Stimulated activated naive CD4-positive, alpha-beta T cell treated with Interleukin-2 at 50 U/mL for 16 hours (primary cell): ENCODE results near the gene E2F1.

Source experiments
- DNase-seq: peaks from one replicate; lab custom pipeline; 2025; lab: John Stamatoyannopoulos, UW

Gene E2F1, protein sequence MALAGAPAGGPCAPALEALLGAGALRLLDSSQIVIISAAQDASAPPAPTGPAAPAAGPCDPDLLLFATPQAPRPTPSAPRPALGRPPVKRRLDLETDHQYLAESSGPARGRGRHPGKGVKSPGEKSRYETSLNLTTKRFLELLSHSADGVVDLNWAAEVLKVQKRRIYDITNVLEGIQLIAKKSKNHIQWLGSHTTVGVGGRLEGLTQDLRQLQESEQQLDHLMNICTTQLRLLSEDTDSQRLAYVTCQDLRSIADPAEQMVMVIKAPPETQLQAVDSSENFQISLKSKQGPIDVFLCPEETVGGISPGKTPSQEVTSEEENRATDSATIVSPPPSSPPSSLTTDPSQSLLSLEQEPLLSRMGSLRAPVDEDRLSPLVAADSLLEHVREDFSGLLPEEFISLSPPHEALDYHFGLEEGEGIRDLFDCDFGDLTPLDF

DNA sequence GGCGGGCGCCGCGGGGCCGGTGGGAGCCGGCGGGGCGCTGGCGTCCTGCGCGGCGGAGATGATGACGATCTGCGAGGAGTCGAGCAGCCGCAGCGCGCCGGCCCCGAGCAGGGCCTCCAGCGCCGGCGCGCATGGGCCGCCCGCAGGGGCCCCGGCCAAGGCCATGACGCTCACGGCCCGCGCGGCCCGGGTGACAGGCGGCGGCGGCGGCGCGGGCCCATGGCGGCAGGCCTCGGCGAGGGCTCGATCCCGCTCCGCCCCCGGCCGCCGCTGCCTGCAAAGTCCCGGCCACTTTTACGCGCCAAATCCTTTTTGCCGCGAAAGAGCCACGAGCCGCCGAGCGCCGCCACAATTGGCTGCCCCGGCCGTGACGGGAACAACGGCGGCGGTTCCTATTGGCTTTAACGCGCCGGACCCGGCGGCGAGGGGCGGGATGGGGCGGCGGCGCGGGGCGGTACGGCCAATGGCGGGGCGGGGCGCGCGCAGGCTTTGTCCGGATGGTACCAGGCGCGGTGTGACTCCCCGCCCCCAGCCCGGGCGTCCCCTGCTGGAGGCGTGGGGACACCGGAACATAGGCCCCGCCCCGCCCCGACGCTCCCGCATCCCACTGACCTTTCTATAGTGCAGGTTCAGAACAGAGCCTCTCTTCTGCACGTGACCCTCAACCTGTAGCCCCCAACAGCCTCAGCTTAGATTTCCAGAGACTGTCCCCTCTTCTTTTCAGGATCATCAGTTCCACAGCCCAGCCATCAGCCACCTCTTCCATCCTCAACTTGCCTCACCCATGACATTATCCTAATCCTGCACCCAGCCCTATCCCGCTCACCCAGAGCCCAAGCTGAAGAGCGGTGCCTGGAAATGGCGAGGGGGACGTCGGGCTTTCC lies at the start of gene E2F1:
Gene E2F1, minus strand, starts transcription at position 286 of the 884 bp plus-strand sequence. Its CDS starts 121 bp downstream, at position 165.
- DNase-seq = peak; percentile 93

DNA sequence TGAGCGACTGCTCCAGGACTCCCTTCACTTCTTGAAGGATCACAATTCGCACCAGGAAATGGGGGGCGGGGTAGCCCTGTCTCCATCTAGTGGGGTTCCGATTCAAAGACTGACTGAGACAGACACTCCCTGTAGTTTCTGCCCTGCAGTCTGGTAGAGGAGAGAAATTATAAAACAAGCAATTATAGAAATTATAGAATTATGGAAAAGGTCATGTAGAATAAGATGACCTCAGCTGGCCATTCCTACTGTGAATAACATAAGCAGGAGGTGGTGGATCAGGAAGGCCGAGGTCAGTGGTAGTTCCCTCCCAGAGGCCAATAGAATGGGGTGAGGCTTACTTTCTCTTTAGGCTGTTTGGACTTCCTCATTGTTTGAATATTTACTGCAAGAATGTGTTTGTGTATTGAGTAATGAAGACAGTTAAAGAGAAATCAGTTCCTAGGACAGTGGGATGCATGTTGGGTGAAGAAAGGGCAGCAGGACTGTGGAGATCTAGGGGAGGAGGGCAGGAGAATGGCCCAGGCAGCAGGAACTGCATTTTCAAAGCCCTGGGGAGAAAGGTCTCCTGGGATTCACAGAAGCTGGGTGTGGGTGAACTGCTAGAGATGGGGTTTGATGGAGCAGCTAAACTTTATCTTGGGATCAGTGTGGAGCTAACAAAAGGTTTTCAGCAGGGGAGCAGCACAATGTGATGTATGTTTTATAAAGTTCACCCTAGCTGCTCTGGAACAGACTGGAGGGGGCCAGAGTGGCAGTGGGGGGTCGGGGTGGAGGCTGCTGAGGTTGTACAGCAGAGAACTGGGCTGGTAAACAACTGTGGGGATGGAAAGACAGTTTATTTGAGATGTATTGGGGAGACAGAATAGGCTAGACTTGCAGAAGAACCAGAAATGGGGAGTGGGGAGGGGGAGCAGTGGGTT lies 47.7 kb upstream of the E2F1 start:
- DNase-seq = no peak

DNA sequence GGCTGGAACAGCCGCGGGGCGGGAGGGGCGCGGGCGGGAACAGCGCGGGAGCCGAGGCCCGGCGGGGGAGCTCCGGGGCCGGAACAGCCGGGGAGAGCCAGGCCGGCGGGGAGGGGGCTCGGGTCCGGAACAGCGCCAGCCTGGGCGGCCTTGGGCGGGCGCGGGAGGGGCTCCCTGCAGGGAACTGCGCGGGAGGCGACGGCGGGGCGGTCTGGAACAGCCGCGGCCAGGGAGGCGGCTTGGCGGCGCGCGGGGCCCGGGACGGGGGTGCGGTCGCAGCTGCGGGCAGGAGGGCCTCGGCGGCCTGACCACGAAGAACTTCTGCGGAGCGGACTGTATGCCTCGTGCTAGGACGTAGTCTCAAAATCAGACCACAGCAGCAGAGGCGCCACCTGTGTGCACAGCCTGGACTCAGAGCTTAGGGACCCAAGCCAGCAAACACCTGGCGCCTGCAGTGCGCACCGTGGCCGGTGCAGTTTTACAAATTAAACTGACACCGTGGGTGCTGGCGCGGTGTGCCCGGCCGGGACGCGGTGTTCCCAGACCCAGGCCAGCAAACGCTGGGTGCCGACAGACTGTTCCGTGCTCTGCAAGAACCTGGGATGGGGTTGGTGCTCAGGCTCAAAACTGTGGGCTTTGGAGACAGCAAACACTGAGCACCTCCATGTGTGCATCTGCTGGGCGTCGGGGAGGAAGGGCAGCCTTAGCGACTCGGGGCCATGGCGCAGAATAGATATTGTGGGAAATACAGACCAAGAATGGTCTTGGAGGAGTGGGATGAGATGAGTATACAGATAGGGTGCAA lies 46.2 kb upstream of the E2F1 start:
- DNase-seq = peak; percentile 84

DNA sequence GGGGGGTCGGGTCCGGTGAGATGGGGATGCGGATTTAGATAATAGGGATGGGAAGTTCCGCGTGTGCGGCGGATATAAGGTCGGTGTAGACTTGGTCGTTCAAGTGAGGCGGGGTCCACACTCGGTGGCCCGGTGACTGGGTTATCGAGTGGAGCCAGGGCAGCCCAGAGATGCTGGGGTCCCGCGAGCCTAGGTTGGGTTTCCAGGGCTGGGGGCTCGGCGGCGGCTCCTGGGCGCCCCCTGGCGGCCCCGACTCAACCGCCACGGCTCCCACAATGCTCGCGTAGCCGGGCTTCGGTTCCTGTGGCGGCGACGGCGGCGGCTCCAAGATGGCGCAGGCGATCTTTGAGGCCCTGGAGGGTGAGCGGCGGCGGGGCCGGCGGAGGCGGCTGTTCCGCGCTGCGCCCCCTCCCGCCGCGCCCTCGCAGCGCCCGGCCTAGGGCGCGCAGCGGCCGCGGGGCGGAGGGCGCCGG lies 45.5 kb upstream of the E2F1 start, which contains the start of gene ZNF341:
Gene ZNF341, plus strand, starts transcription at position 304 of the 473 bp plus-strand sequence. Its CDS starts 26 bp downstream, at position 330.
- DNase-seq = peak; percentile 88

DNA sequence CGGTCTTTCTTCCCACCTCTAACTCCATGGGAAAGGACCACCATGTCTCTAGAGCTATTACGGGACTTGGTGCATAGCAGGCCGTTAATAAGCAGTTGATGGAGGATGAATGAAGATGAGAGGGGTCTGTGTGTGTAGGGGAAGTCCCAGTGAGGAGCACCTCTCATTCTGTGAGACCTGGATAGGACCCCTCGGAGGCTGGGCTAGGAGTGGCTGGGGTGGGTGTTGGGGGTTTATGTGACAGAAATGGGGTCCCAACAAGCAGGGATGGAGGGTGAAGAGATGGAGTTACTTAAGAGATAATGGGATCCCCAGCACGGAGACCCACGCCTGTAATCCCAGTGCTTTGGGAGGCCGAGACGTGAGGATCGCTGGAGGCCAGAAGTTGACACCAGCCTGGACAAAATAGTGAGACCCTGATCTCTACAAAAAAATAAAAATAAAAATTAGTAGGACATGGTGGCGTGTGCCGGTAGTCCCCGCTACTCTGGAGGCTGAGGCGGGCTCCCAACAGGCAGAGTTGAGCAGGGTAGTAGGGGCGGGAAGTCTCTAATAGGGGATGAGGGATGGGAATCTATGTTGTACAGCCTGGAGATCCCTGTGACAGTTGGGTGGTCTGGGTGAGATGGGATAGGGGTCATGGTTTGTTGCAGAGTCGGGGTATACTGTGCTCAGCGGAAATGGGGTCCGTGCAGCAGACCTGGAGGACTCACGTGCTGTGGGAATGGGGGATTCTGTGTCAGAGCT lies 44.9 kb upstream of the E2F1 start:
- DNase-seq = no peak

DNA sequence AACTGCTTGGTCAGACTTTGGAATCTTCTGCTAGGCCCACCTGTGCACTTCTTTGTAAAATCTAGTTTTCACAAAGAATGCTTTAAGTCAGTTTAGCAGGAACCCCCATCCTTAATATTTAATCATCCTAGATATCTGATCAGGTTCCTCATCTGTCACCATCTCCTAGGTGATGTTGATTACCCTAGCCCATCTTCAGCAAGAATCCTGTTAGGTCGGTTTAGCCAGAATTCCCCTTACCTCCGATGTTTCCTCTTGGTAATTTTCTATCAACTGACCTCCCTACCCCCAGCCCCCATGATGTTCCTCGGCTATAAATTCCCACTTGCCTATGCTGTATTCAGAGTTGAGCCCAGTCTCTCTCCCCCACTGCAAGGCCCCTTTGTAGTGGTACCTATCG lies 42.9 kb upstream of the E2F1 start:
- no peak for DNase-seq

DNA sequence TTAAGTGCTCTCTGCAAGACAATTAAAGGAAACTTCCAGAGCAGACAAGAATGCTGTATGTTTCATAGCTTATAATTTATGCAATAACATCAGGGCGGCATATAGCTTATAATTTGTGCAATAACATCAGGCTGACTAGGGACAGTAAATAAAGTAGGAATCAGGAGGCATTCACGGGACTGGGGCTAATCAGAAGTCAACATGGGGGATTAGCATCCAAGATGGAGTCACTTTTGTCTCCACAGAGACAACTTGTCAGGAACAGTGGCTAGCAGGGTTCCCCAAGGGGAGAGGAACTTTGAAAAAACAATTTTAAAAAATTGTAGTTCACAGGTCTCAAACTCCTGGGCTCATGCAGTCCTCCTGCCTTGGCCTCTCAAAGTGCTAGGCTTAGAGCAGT lies 42.3 kb upstream of the E2F1 start:
- DNase-seq = no peak

DNA sequence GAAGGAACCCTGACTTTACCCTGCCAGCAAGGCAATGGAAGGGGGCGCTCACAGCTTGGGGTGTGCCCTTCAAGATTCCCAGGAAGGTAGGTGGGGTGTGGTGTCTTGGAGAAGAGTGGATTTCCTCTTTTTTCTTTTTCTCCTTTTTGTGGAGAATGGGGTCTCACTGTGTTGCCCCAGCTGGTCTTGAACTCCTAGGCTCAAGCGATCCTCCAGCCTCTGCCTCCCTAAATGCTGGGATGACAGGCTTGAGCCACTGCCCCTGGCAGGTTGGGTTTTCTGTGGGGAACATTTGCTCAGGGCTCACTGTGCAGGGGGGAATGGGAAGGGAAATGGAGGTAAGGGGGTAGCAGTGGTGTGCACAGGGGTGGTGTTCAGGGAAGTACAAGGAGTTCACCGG lies 41.6 kb upstream of the E2F1 start:
- no peak for DNase-seq

DNA sequence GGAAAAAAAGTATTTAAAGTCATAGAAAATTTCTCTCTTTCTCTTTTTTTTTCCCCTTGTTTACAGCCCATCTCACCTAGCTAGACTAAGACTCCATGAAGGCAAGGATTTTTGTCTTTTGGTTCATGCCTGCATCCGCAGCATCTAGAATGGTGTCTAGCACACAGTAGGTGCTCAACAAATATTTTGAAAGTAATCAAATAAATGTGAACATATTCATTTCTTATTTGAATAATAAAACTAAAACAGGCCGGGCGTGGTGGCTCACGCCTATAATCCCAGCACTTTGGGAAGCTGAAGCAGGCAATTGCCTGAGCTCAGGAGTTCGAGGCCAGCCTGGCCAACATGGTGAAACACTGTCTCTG lies 40.9 kb upstream of the E2F1 start:
- no peak for DNase-seq

DNA sequence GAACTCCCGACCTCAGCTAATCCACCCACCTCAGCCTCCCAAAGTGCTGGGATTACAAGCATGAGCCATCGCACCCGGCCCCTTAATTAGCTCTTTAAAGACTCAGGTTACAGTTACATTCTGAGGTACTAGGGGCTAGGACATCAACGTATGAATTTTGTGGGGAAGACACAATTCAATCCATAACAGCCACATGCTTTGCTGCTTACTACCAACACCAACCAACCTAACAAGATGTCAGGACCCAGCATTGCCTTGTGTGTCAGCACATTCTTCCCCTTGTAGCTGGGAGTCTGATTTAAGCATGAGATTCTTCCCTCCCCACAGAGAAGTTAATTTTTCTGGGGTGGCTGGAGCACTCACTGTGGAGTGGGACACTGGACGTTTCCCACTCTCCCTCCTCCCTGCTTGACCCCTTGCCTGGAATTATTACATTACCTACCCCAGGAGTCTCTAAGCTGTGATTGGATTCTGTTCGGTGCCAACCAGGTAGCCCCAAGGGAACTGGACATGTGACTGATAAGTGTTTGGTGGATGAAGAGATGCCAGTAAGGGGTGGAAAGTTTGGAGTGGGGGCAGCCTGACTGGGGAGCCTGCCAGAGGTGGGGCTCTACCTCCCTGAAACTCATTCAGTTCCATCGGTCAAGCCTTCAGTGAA lies 39.6 kb upstream of the E2F1 start:
- DNase-seq = no peak

DNA sequence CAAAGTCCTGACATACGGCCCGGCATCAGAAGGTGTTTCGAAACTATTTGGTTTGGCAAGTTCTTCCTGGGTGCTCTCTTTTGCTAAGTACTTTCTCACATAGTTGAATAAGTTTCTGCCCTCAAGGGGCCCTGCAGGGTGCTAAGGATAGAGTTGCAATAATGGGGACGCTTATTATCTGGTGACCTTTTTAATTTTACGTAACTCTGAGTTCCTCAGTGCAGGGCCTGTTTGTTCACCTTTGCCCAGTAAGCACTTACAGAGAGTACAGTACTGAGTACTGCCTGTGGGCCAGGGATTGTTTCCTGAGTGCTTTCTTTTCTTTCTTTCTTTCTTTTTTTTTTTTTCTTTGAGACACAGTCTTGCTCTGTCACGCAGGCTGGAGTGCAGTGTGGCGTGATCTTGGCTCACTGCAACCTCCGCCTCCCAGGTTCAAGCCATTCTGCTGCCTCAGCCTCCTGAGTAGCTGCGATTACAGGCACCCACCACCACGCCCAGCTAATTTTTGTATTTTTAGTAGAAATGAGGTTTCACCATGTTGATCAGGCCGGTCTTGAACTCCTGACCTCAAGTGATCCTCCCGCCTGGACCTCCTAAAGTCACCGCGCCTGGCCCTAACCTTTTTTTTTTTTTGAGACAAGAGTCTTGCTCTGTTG lies 38.4 kb upstream of the E2F1 start:
- no peak for DNase-seq

DNA sequence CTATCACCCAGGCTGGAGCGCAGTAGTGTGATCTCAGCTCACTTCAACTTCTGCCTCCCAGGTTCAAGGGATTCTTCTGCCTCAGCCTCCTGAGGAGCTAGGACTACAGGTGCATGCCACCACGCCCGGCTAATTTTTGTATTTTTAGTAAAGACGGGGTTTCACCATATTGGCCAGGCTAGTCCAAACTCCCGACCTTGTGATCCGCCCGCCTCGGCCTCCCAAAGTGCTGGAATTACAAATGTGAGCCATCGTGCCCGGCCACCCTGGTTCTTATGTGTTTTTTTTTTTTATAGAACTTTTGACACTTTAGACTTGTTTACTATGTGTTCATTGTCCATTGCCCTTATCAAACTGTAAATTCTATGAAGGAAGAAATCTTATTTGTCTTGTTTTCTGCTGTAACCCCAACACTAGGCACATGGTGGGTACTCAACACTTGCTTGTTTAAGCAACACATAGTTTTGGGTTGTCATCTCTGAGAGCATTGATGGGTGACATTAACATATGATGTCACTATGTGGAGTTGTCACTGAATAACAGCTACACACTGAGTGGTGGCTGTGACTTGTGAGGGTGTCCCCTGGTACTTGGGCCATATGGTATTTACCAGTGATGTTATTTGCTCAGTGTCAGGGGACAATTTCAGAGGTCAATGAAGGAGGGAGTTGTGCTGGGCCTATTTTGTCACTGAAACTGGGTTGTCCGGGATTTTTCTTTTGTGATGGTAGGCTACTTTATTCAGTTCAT lies 35.4 kb upstream of the E2F1 start:
- DNase-seq = no peak

DNA sequence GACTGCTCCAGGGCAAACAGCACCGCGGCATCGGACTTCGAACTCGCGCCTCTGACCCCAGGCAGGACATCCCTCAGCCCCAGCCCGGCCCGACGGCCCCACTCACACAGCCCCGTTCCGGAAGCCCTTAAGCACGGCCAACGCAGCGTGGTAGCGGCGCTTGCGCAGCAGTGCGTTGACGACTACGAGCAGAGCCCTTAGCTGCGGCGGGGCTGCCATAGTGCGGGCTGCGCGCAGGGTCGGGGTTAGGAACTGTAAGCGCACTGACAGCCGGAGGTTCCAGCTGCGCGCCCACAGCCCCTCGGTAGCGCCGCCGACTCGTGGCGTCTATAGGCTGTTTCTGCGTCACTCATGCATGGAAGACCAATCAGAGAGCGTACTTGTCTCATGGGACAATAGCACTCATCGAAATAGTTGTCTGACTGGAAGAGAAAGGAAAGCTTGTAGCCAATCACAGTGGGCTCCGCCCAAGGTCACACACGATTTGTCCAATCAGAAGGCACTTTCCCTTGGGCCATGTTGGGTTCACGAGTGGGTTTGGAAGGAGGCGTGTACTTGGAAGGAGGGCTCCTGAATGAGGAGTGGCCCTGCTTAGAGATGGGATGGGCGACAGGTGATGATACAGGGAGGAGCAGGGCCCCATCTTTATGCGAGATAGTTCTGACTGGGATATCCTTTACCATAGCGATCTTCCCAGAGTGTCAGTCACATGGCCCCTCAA lies 34.0 kb upstream of the E2F1 start, which contains the start of gene PXMP4:
Gene PXMP4, minus strand, starts transcription at position 322 of the 721 bp plus-strand sequence. Its CDS starts 103 bp downstream, at position 219.
- DNase-seq = peak; percentile 86

DNA sequence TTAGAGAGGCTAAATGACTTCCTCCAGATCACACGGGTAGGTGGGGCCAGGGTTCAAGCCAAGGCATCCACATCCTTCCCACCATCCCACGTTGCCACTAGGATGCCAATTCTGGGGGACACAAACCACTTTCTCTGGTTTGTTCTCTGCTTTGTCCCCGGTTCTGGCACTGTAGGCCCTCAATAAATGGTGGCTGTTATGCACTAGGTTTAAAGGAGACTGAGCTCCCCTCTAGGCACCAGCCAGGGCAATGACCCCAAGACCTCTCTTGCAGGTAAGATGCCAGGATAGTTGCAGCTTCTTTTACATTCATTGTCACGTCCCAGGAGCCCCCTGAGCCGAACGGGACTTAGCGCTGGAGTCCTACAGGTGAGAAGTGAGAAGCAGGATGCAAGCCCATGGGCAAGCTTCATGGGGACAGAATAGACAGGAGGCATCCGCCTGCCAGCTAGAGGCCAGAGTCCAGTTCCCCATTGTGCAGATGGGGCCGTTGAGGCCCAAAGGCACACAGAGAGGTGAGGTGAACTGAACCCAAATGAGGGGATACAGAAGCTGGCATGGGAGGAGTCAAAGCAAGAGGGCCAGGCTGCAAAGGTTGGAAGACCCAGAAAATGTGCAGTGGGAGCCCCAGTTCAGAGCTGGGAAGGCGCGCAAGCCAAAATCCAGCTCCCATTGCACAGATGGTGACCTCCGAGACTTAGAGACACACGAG lies 33.2 kb upstream of the E2F1 start:
- no peak for DNase-seq

DNA sequence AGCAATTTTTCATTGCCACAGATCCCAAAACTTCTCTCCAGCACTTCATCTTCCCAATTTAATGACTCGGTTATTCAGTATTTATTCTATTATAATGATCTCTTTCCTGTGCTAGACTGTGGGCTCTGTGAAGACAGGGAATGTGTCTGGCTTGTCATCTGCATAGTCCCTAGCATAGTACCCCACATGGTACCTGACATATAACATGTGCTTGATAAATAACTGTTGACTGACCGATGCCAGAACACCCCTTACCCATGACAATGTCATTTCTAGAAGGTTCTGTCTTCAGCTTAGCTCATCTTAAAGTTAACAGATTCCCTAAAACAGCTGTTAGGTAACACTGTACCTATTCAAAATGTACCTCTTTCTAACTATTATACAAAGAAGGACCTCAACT lies 30.3 kb upstream of the E2F1 start:
- DNase-seq = no peak

DNA sequence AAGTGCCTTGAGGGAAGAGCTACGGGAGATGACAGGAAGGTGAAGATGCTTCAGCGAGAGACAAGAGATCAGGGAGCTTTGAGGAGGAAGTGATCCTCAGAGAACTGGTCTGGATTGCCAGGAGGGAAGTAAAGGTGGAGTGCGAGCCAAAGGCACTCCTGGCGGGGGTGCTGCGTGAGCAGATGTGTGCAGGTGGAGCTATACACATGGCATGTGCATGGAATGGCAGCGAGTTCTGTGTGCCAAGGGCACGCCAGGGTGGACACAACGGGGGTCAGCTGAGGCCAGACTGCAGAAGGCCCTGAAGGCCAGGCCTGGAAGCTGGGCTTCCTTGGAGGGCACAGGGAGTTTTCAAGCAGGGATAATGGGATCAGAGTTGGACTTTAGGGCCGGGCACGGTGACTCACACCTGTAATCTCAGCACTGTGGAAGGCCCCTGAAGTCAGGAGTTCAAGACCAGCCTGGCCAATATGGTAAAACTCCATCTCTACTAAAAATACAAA lies 27.7 kb upstream of the E2F1 start:
- DNase-seq = no peak

DNA sequence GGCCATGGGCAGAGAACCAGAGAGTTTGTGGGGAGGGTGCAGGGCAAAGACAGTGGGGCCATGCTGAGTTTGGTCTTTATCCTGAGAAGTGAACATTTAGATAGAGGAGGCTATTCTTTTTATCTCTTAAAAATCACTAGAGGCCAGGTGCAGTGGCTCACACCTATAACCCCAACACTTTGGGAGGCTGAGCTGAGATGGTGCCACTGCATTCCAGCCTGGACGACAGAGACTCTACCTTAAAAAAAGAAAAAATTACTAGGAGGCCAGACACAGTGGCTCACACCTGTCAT lies 25.2 kb upstream of the E2F1 start:
- DNase-seq = no peak
